DND-41 (cell line): ENCODE measurements around the gene GUCD1.

Source experiments
- ATAC-seq: fragments of 200-7000 bp; cut with Tn5 transposase; 3 replicates; pipeline ENCODE4 v1.9.1; 2021; ENCODE audit warnings: low read depth; ENCODE audit not compliant: insufficient read depth
- DNase-seq: peaks from one replicate; pipeline ENCODE4 v3.0.0-alpha.2; 2020
- H2AFZ ChIP-seq: 2 replicates; pipeline ENCODE4 v1.6.0; 2012; ENCODE audit warnings: low read depth, low read length
- H3K27ac ChIP-seq: 2 replicates; pipeline ENCODE4 v1.5.1; 2012; ENCODE audit warnings: low read length, inconsistent platforms
- H3K27me3 ChIP-seq: fragments of 200-600 bp; sonication (generic); 2 replicates; pipeline ENCODE4 v1.6.0; 2012; ENCODE audit warnings: low read length, mild to moderate bottlenecking, inconsistent platforms; ENCODE audit not compliant: insufficient read depth, poor library complexity
- H3K36me3 ChIP-seq: 2 replicates; pipeline ENCODE4 v1.5.1; 2012; ENCODE audit warnings: low read length, inconsistent platforms; ENCODE audit not compliant: insufficient read depth
- H3K4me1 ChIP-seq: 2 replicates; pipeline ENCODE4 v1.5.1; 2012; ENCODE audit warnings: mild to moderate bottlenecking, low read length; ENCODE audit not compliant: insufficient read depth
- H3K4me2 ChIP-seq: 2 replicates; pipeline ENCODE4 v1.6.0; 2012; ENCODE audit warnings: mild to moderate bottlenecking, moderate library complexity, low read length, inconsistent platforms; ENCODE audit not compliant: insufficient read depth
- H3K4me3 ChIP-seq, 2 experiments: fragments of 200-600 bp in 1 of 2; shearing (Covaris generic) in 1 of 2; 2 replicates each; pipeline ENCODE4 v1.5.1; 2012 to 2016; ENCODE audit warnings: inconsistent platforms in 2 of 2, low read length in 2 of 2, mild to moderate bottlenecking in 2 of 2, low read depth in 1 of 2, moderate library complexity in 1 of 2
- H3K79me2 ChIP-seq: 2 replicates; pipeline ENCODE4 v1.6.0; 2012; ENCODE audit warnings: low read length, inconsistent platforms; ENCODE audit not compliant: insufficient read depth
- H3K9ac ChIP-seq: 2 replicates; pipeline ENCODE4 v1.6.0; 2012; ENCODE audit warnings: low read depth, mild to moderate bottlenecking, inconsistent platforms, low read length, moderate library complexity
- H3K9me3 ChIP-seq: 2 replicates; pipeline ENCODE4 v1.5.1; 2012; ENCODE audit warnings: low read length, moderate library complexity, mild to moderate bottlenecking, inconsistent platforms; ENCODE audit not compliant: insufficient read depth, severe bottlenecking
- H4K20me1 ChIP-seq: 2 replicates; pipeline ENCODE4 v1.6.0; 2012; ENCODE audit warnings: low read length; ENCODE audit not compliant: insufficient read depth
- CTCF ChIP-seq: IDR thresholded peaks from 2 replicates; pipeline ENCODE4 v1.5.1; 2012; ENCODE audit warnings: borderline replicate concordance, low read length, moderate library complexity, mild to moderate bottlenecking; ENCODE audit not compliant: poor library complexity, severe bottlenecking; ENCODE audit errors: extremely low read depth
- EZH2 ChIP-seq: IDR thresholded peaks from 3 replicates; pipeline ENCODE4 v1.6.1; 2012; ENCODE audit warnings: borderline replicate concordance, low read depth, mild to moderate bottlenecking, moderate library complexity, low read length, inconsistent platforms; ENCODE audit not compliant: severe bottlenecking

Gene GUCD1

GRCh38 chr22:24492391-24492790 is 62.5 kb downstream of the GUCD1 start:
- TF ChIP-seq CTCF, result no peak
- no peak for TF ChIP-seq EZH2
- Histone ChIP-seq H3K4me3 (no peak overlapping the region), H3K9me3 (no peaks in the 10 kb centered on the region), H2AFZ (no peak overlapping the region), H3K4me2 (no peak overlapping the region), H3K4me1 (no peaks in the 10 kb centered on the region), H3K27ac (no peak overlapping the region), H3K9ac (no peak overlapping the region), H3K36me3 (no peaks in the 10 kb centered on the region), H3K79me2 (no peaks in the 10 kb centered on the region), H3K27me3 (no peaks in the 10 kb centered on the region), H4K20me1 (no peaks in the 10 kb centered on the region)
- DNase-seq (no peak), ATAC-seq (no peak)
